ENCODE data around the gene ATG2B. TPM values are rescaled to one million over a fixed set of nuclear protein-coding genes. Genes with fewer than 3 reads are reported as not detected.

Gene ATG2B
- total and polyA plus RNA-seq, 7 experiments from 2014 or later: 1.8 to 43.4 (median 24.7) TPM

- Histone ChIP-seq H3K9me3 (ENCODE audit: control insufficient read depth in 2 of 3, low read length in 3 of 3) (no peaks in the 10 kb centered on the region), H3K27me3 (ENCODE audit: control insufficient read depth in 2 of 2, insufficient read depth in 2 of 2, low read length in 2 of 2) (no peaks in the 10 kb centered on the region), H3K4me3 (ENCODE audit: low read length) (no peak overlapping the region), H3K27ac (ENCODE audit: low read depth, low read length) (no peak overlapping the region), H3K36me3 (ENCODE audit: control insufficient read depth in 2 of 3, insufficient read depth in 3 of 3, low read length in 3 of 3) (no peaks in the 10 kb centered on the region), H3K4me1 (ENCODE audit: control insufficient read depth in 2 of 2, insufficient read depth in 2 of 2, low read length in 2 of 2) (no peaks in the 10 kb centered on the region)
- intact Hi-C loops (cut with micrococcal nuclease): no loop called here
- Mint-ChIP-seq H3K36me3 (no peaks in the 10 kb centered on the region), H3K27me3 (peaks cover 0 to 15% (median 0%) of the 10 kb centered on the region in 5 donors), H3K27ac (no peak overlapping the region), H3K4me1 (peaks cover 0 to 2% (median 0%) of the 10 kb centered on the region in 7 donors), H3K4me3 (no peak overlapping the region), H3K9me3 (peaks cover 0 to 12% (median 3%) of the 10 kb centered on the region in 11 donors)
- DNase-seq: no peak
- no peak for ATAC-seq
- ChIA-PET CTCF (no interaction called here), POLR2A (no interaction called here)
Measured at GRCh38 chr14:96267336-96267735, 95.8 kb downstream of the ATG2B start.

- CTCF ChIA-PET: interaction anchor here (0.6 kb wide), 1 partner anchor 176 kb away, joined by 3 read pairs; no protein-coding TSS in a partner anchor
- H3K9me3 Mint-ChIP-seq: peaks cover 0 to 2% (median 0%) of the 10 kb centered on the region in 11 donors
Measured at GRCh38 chr14:96265383-96266095, 97.6 kb downstream of the ATG2B start.

DNA sequence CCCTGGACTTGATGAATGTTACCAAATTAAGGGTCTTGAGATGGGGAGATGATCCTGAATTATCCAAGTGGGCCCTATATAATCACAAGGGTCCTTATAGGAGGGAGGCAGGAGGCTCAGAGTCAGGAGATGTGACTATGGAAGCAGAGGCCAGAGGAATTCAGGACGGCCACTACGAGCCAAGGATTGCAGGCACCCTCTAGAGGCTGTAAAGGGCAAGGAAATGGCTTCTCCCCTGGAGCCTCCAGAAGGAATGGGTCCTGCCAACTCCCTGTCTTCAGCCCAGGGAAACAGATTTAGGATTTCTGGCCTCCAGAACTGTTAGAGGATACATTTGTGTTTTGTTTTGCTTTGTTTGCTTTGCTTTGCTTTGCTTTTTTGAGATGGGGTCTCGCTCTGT, 98.3 kb downstream of the ATG2B start:
- CTCF ChIA-PET: no interaction called here
- intact Hi-C loops (cut with micrococcal nuclease): no loop called here
- peaks cover 0 to 2% (median 0%) of the 10 kb centered on the region in 7 donors for H3K4me1 Mint-ChIP-seq

More at GRCh38 chr14:96265383-96266095, 97.6 kb downstream of the ATG2B start:
- Histone ChIP-seq H3K27me3 (ENCODE audit: control insufficient read depth in 2 of 2, insufficient read depth in 2 of 2, low read length in 2 of 2) (no peaks in the 10 kb centered on the region), H3K9me3 (ENCODE audit: control insufficient read depth in 2 of 3, low read length in 3 of 3) (no peaks in the 10 kb centered on the region), H3K27ac (ENCODE audit: low read depth, low read length) (no peak overlapping the region), H3K4me1 (ENCODE audit: control insufficient read depth in 2 of 2, insufficient read depth in 2 of 2, low read length in 2 of 2) (no peaks in the 10 kb centered on the region), H3K36me3 (ENCODE audit: control insufficient read depth in 2 of 3, insufficient read depth in 3 of 3, low read length in 3 of 3) (no peaks in the 10 kb centered on the region), H3K4me3 (ENCODE audit: low read length) (no peak overlapping the region)
- no peak overlapping the region for H3K4me3 Mint-ChIP-seq
- no peak overlapping the region for H3K27ac Mint-ChIP-seq
- ATAC-seq (no peak), DNase-seq (no peak)
- no peaks in the 10 kb centered on the region for H3K36me3 Mint-ChIP-seq
- POLR2A ChIA-PET: no interaction called here
- intact Hi-C loops (cut with micrococcal nuclease): no loop called here
- peaks cover 0 to 15% (median 7%) of the 10 kb centered on the region in 5 donors for H3K27me3 Mint-ChIP-seq
- peaks cover 0 to 2% (median 0%) of the 10 kb centered on the region in 7 donors for H3K4me1 Mint-ChIP-seq

DNA sequence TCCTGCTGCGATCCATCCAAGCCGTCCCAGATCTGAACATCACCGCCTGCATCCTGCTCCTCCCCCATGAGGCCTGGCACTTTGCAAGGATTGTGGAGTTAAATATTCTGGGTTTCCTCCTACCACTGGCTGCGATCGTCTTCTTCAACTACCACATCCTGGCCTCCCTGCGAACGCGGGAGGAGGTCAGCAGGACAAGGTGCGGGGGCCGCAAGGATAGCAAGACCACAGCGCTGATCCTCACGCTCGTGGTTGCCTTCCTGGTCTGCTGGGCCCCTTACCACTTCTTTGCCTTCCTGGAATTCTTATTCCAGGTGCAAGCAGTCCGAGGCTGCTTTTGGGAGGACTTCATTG, 99.0 kb downstream of the ATG2B start:
- Histone ChIP-seq H3K4me1 (ENCODE audit: control insufficient read depth in 2 of 2, insufficient read depth in 2 of 2, low read length in 2 of 2) (no peaks in the 10 kb centered on the region), H3K4me3 (ENCODE audit: low read length) (no peak overlapping the region), H3K27ac (ENCODE audit: low read depth, low read length) (no peak overlapping the region), H3K9me3 (ENCODE audit: control insufficient read depth in 2 of 3, low read length in 3 of 3) (no peaks in the 10 kb centered on the region), H3K36me3 (ENCODE audit: control insufficient read depth in 2 of 3, insufficient read depth in 3 of 3, low read length in 3 of 3) (no peaks in the 10 kb centered on the region), H3K27me3 (ENCODE audit: control insufficient read depth in 2 of 2, insufficient read depth in 2 of 2, low read length in 2 of 2) (no peaks in the 10 kb centered on the region)
- H3K9me3 Mint-ChIP-seq: peaks cover 0 to 2% (median 0%) of the 10 kb centered on the region in 11 donors
- intact Hi-C loops (cut with micrococcal nuclease): no loop called here
- peaks cover 0 to 2% (median 0%) of the 10 kb centered on the region in 7 donors for H3K4me1 Mint-ChIP-seq
- DNase-seq (no peak), ATAC-seq (no peak)
- ChIA-PET POLR2A (no interaction called here), CTCF (no interaction called here)
- peaks cover 0 to 15% (median 12%) of the 10 kb centered on the region in 5 donors for H3K27me3 Mint-ChIP-seq
- H3K27ac Mint-ChIP-seq: no peak overlapping the region
- no peak overlapping the region for H3K4me3 Mint-ChIP-seq
- no peaks in the 10 kb centered on the region for H3K36me3 Mint-ChIP-seq

More for the DNA sequence above, 98.3 kb downstream of the ATG2B start:
- H3K27me3 ChIP-seq (ENCODE audit: control insufficient read depth in 2 of 2, insufficient read depth in 2 of 2, low read length in 2 of 2): no peaks in the 10 kb centered on the region
- H3K4me3 ChIP-seq (ENCODE audit: low read length): no peak overlapping the region
- H3K9me3 Mint-ChIP-seq: peaks cover 0 to 2% (median 0%) of the 10 kb centered on the region in 11 donors
- no peaks in the 10 kb centered on the region for H3K36me3 Mint-ChIP-seq
- no peak overlapping the region for H3K27ac Mint-ChIP-seq
- no peak overlapping the region for H3K4me3 Mint-ChIP-seq
- no peaks in the 10 kb centered on the region for H3K4me1 ChIP-seq (ENCODE audit: control insufficient read depth in 2 of 2, insufficient read depth in 2 of 2, low read length in 2 of 2)
- POLR2A ChIA-PET: no interaction called here
- no peak for ATAC-seq
- no peak for DNase-seq
- H3K27me3 Mint-ChIP-seq: peaks cover 0 to 15% (median 8%) of the 10 kb centered on the region in 5 donors
- H3K36me3 ChIP-seq (ENCODE audit: control insufficient read depth in 2 of 3, insufficient read depth in 3 of 3, low read length in 3 of 3): no peaks in the 10 kb centered on the region
- H3K27ac ChIP-seq (ENCODE audit: low read depth, low read length): no peak overlapping the region
- H3K9me3 ChIP-seq (ENCODE audit: control insufficient read depth in 2 of 3, low read length in 3 of 3): no peaks in the 10 kb centered on the region

- intact Hi-C loops (cut with micrococcal nuclease): no loop called here
- Mint-ChIP-seq H3K4me1 (peaks cover 0 to 2% (median 0%) of the 10 kb centered on the region in 7 donors), H3K27me3 (peaks cover 0 to 15% (median 12%) of the 10 kb centered on the region in 5 donors), H3K9me3 (peaks cover 0 to 2% (median 0%) of the 10 kb centered on the region in 11 donors), H3K4me3 (no peak overlapping the region), H3K36me3 (no peaks in the 10 kb centered on the region), H3K27ac (no peak overlapping the region)
- Histone ChIP-seq H3K36me3 (ENCODE audit: control insufficient read depth in 2 of 3, insufficient read depth in 3 of 3, low read length in 3 of 3) (no peaks in the 10 kb centered on the region), H3K27me3 (ENCODE audit: control insufficient read depth in 2 of 2, insufficient read depth in 2 of 2, low read length in 2 of 2) (no peaks in the 10 kb centered on the region), H3K27ac (ENCODE audit: low read depth, low read length) (no peak overlapping the region), H3K4me3 (ENCODE audit: low read length) (no peak overlapping the region), H3K4me1 (ENCODE audit: control insufficient read depth in 2 of 2, insufficient read depth in 2 of 2, low read length in 2 of 2) (no peaks in the 10 kb centered on the region), H3K9me3 (ENCODE audit: control insufficient read depth in 2 of 3, low read length in 3 of 3) (no peaks in the 10 kb centered on the region)
- POLR2A ChIA-PET: no interaction called here
- DNase-seq: no peak
- ATAC-seq: no peak
- CTCF ChIA-PET: no interaction called here
Measured at GRCh38 chr14:96263347-96264199, 99.6 kb downstream of the ATG2B start.

- H3K27me3 ChIP-seq (ENCODE audit: control insufficient read depth in 2 of 2, insufficient read depth in 2 of 2, low read length in 2 of 2): no peaks in the 10 kb centered on the region
- peaks cover 0 to 2% (median 0%) of the 10 kb centered on the region in 11 donors for H3K9me3 Mint-ChIP-seq
- DNase-seq: no peak
- no peaks in the 10 kb centered on the region for H3K4me1 ChIP-seq (ENCODE audit: control insufficient read depth in 2 of 2, insufficient read depth in 2 of 2, low read length in 2 of 2)
- H3K9me3 ChIP-seq (ENCODE audit: control insufficient read depth in 2 of 3, low read length in 3 of 3): no peaks in the 10 kb centered on the region
- H3K36me3 Mint-ChIP-seq: no peaks in the 10 kb centered on the region
- CTCF ChIA-PET: no interaction called here
- H3K4me3 ChIP-seq (ENCODE audit: low read length): no peak overlapping the region
- H3K4me3 Mint-ChIP-seq: no peak overlapping the region
- no peak overlapping the region for H3K27ac ChIP-seq (ENCODE audit: low read depth, low read length)
- H3K4me1 Mint-ChIP-seq: peaks cover 0 to 1% (median 0%) of the 10 kb centered on the region in 7 donors
- intact Hi-C loops (cut with micrococcal nuclease): no loop called here
- ATAC-seq: no peak
- H3K27ac Mint-ChIP-seq: no peak overlapping the region
- no peaks in the 10 kb centered on the region for H3K36me3 ChIP-seq (ENCODE audit: control insufficient read depth in 2 of 3, insufficient read depth in 3 of 3, low read length in 3 of 3)
- peaks cover 5 to 19% (median 16%) of the 10 kb centered on the region in 5 donors for H3K27me3 Mint-ChIP-seq
- POLR2A ChIA-PET: interaction anchor here (1.0 kb wide), 1 partner anchor 10 kb away, joined by 3 read pairs; no protein-coding TSS in a partner anchor
Measured at GRCh38 chr14:96261772-96262655, 101.1 kb downstream of the ATG2B start.
